CD4-positive, alpha-beta T cell treated with Interleukin-6 for 4 hours (primary cell): ENCODE data around the gene TLR3.
A peak's percentile ranks its signal among the peaks of the same experiment; 100 is the strongest.
"Not testable (repeated sequence)": the region's sequence is repeated elsewhere in the genome, so short reads cannot be mapped to it uniquely, and the experiment has no call there.

Source experiments
- DNase-seq: peaks from one replicate; pipeline ENCODE4 v3.0.0-alpha.2; 2020; ENCODE audit warnings: mixed read lengths

TLR3 gene

DNA sequence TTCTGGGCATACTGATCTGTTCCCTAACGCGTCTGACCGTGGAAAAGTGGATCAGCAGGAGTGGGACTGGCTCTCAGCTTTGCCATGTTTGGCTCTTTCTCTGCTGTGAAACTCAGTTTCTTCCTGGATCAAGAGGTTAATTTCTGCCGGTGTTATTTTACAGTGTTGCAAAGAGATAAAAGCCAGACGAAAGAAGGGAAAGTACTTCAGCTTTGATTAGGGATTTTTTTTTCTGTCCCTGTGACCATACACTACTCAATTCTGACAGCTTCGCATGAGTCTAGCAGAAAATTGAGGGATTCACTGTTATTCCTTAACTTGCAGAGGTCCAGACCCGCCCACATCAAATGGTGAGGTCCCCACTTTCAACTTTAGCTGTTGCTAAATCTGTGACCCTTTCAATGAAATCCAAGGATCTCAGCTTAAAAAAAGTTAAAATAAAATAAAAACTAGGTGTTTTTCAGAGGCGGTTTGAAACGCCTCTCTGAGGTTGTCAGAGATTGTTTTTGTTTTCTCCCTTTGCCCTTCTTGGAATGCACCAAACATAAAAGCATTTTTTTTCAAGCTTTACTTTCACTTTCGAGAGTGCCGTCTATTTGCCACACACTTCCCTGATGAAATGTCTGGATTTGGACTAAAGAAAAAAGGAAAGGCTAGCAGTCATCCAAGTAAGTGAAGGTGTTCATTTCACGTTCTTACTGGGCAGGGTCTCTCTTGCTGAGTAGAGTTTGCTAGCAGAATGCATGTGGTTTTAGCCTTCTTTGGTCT is at the start of gene TLR3:
Gene TLR3 (plus strand): TSS at position 576 of the 768 bp plus-strand sequence. CDS start 7,464 bp downstream, outside the sequence.
- no peak for DNase-seq

DNA sequence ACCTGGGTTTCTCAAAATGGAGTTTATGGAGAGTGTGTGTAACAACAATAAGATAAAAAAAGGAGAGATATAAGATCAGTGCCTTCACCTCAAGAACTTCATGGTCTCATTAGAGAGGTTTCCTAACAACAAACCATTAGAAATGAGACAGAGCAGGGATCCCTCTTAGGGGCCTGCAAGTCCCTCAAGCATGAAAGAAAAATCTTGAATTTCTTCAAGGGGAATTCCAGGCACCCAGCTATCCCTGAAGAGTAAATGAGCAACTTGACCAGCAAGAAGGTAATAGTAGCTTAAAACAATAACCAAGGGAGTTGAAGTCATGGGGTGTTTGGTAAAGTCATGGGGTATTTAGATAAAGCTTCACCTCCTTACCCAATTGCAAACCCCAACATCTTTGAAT is 49.7 kb upstream of the TLR3 start:
- DNase-seq = no peak

DNA sequence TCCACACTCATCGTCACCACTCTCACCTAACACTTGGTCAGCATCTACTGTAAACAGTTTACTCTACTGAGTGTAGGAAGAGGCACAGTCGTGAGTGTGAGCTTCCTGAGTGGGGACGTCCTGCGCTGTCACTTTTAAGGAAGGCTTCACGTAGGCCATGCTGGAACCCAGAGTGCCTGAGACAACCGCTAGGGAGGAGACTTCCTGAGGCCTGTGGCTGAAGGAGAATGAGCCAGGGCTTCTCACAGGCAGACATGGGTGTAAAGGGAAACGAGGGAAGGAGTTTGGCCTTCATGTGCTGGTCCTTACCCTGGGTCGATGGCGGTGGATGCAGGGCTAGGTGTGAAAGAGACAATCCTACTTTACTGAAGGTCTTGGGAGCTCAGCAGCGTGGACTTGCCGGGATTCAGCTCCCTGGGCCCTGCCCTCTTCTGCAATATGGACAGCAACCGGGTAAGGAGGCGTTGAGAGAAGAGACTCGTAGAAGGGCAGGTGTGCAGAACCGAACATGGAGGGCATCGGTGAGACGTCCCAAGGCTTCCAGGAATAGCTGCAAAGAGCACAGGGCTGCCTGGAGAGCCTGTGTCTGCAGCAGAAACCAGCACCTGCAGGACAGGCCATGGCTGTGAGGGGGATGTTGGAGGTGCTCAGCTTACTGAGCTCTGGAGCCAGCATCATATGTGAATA is 48.7 kb upstream of the TLR3 start:
- DNase-seq = no peak

DNA sequence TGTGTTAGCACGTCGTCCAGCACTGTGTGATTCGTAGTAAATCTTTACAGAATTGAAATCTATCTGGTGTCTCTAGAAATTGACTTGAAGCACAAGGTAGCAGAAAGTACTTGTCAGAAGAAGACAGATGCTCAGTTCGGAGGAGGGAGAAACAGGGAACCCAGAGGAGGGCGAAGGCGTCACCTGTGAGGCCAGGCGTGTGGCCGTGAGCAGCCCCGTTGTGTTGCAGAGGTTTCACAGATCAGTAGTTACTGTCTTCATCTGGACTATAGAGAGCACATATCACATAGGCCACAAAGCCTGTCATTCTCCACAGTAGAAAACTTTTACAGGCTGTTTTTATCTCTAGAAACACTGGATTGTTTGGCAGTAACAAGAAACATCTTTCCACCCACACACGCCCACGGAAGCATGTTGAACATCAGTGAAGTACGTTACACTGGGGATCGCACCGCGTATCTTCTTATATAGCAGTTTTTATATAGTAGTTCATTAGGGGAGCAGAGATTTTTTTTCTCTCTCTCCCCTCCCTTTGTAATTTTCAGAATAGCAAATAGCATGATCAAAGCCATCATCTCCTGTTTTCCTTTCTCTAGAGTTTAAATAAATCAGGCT is 48.1 kb upstream of the TLR3 start:
- DNase-seq = no peak

DNA sequence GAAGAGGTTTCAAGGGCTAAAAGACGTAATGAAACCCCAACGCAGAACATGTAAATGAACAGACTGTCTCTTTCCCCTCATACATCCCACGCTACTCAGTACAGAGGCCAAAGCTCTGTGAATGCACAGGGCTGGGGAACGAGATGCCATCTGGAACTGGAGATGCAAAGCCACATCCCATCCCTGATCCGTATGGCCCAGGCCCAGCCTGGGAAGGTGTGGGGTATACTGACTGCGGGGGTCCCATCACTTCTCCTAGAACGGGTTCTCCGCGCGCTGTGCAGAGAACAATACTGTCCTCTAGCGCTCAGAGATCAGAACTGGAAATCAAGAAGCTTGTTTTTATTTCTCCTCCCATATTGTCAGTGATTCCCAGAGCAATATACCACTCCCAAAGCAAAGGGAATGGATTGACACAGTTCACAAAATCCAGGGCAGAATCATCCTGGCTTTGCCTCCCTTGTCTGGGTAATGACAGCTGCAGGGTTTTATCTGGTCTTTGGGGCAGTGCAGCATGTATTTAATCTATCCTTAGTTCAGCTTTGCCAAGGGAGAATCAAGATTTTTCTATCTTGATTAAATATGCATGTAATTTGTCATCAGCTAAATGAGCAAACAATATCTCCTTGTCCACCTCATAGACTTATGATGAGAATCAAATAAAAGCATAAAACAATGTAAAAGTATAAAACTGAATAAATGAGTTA is 47.3 kb upstream of the TLR3 start:
- no peak for DNase-seq

DNA sequence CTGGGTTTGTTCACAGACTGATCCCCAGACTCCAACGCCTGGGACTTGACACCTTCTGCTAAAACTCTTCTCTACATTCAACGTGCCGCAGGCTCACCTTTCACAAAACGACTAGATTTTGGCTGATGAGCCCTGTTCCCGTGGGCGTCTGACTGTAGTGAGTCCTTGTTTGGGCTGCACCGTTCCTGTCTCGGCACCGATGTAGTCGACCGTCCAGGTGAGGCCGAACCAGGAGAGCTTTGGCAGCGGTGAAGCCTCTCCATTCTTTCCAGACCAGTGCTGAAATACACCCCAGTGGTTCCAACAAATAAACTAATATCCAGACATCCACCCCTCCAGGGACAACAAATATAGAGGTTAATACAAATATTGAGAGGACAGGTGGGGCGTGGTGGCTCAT is 45.0 kb upstream of the TLR3 start:
- DNase-seq = no peak

DNA sequence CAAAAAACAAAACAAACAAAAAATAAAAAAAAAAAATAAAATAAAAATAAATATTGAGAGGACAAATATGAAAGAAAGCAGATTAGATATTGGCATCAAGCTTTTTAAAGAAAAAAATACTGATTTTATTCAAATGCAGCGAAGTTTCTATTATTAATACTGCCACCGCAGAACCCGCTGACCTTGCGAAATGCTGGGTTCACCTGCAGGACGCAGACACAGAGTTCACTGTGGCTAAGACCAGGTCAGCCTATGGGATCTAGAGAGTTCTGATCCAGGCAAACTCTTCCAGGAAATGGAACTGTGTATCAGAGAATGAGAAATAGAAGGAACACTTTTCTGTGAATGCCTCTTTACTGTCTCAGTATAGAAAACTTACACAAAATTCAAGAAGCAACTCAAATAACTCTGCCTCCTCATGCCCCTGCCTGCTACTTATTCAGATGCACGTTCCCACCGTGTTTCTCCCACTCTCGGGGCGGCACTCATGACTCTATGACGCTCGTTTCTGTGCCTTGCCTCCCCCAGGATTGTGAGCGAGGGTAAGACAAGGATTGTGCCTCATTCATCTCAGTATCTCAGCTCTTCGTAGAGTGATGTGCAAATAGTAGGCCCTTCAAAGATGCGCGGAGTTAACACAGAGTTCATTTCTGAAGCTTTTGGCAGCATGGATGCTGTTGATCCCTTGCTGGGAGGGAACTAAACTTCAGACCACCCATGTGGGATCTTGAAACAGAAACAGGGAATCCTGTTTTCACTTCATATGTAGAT is 44.1 kb upstream of the TLR3 start:
- DNase-seq = no peak

DNA sequence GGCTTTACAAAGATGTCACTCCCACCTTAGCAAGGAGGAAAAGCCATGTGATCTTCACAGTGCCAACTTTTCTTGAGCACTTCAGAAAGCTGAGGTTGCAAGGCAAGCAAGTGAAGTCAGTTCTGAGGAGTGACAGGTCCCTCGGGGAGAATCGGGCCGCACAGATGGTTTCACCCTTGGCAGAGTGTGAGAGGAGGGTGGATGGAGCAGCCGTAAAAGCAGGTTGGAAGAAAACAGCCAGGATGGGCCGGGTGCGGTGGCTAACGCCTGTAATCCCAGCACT is 43.6 kb upstream of the TLR3 start:
- no peak for DNase-seq

DNA sequence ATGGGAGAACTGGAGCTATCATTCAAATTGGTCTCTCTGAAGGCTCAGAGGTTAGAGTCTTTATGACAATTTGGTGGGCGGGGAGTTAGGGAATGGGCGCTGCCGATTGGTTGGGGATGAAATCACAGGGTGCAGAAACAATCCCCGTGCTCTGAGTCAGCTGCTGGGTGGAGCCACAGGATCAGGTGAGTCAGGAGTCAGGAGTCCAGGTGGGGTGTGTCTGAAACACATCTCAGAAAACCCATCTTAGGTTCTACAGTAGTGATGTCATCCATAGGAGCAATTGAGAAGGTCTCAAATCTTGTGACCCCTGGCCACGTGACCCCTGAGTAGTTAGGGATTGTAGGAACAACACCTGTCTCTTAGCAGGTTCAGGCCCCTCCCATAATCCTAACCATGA is 41.6 kb upstream of the TLR3 start:
- DNase-seq = no peak

DNA sequence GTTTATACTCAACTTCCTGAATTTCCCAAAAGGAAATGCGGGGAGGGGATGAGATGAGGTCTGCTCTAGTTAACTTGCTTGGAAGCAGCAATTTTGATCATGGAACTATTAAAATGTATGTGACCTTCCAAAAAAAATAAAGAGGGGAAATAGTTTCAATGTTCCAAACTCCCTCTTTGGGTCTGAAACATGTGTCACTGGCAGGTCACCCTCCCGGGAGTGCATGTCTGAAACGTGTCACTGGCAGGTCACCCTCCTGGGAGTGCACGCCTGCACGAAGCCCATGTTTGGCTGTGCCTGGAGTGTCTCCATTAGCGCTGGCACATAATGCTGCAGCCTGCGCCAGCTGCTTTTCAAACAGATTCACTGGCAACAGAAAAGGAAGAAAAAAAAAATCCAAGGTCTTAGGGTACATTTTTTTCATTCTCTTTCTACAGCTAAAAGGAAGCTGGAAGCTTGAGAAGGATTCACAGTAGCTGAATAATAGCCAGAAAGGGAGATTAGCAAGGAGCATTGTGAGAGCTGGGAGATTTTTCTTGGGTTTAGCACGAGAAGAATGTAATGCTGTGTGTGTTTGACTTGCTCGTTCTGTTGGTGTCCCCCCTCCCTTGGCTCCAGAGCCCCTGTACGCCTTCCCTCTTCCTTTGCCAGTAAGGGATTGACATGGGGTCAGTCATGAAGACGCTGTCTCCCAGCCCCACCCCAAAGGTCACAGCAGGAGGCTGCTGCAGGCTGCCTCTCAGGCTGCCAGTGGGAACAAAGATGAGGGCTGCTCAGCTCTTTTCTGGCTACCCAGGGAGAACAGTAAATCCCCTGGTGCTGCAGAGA is 39.2 kb upstream of the TLR3 start:
- no peak for DNase-seq

DNA sequence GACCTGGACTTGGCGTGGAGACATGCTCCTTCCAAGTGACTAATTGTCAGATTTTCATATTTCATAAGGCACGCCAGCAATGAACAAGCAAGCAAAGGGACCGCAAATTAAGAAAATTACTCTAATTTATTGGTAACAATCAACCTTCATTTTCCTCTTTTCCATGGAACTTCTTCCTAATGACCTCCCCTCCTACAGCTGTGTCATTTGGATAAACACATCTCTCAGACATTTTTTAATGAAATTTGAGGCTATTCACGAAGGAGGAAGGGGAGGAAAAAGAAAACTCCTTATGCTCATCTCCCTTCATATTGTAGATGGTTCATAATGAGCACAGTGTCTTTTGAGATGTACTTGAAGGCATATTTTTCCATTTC is 38.6 kb upstream of the TLR3 start:
- no peak for DNase-seq

DNA sequence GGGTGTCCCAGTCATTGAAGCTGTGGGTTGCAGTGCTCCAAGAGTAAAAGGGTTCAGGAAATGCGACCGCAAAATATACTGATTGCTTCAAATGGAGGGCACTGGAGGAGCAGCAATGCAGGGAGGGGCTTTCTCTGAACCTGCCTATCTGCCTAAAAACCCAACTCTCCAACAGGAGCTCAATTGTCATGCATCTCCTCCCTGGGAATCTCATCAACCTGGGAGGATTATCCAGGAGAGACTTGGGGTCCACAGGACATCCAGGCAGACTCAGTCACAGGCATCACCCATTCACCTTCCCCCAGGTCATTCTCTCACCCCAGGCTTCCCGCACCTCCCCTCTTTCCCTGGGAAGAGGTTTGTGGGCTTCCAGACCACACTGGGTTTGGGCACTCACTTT is 38.2 kb upstream of the TLR3 start:
- DNase-seq = no peak

DNA sequence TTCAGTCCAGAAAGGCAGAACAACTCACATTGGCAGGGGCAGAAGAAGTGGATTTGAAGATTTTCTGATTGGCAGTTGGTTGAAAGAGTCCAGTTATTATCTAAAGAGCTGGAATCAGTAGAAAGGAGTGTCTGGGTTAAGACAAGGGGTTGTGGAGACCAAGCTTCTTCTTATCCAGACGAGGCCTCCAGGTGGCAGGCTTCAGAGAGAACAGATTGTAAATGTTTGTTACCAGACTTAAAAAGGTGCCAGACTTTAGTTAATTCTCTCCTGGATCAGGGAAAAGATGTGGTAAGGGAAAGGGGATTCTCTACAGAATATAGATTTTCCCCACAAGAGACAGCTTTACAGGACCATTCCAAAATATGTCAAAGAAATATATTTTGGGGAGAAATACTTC is 36.7 kb upstream of the TLR3 start:
- no peak for DNase-seq

DNA sequence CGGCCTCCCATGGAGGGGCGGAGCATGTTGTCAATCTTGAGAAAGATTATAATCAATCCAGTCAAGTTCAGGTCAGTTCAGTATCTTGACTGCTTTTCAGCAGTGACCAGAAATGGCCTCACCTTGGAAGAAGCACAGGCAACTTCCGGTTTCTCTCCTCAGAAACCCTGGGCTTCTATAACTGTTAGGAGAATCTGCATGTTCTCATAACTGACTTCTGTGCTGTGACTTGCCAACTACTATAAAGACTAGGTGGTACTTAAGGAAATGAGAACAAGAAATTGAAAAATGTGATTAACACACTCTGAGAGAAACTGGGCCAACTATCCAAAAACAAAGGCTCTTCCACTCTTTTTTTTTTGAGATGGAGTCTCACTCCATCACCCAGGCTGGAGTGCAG is 35.9 kb upstream of the TLR3 start:
- DNase-seq = no peak

DNA sequence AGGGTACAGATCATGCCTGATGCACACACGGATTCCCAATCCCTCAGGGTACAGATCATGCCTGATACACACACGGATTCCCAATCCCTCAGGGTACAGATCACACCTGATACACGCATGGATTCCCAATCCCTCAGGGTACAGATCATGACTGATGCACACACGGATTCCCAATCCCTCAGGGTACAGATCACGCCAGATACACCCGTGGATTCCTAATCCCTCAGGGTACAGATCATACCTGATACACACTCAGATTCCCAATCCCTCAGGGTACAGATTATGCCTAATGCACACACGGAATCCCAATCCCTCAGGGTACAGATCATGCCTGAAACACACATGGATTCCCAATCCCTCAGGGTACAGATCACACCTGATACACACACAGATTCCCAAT is 34.3 kb upstream of the TLR3 start:
- DNase-seq = not testable (repeated sequence)

DNA sequence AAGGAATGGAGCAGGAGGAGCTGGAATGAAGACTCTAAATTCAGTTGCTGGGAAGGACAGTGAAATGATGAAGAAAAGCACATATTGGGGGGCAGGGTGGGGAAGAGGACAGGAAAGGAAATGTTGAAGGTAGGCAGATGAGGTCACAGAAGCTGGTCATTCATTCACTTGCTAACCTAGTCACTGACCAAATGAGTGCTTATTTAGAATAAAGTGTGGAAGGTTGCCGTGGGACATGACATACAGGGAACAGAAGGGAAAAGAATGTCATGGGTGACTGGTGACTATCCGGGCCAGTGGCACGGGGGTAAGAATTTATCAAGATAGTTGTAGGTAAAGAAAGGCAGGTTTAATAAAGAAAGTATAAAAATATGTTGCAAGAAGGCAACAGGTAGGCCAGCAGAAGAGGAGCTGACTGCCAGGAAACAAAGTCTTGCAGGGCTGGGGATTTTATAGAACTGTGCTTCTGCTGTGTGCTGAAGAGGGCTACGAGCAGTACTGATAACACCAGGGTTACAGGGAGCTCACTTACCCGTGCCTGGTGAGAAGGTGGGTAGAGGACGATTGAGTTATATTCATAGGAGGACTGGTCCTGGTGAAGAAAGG is 31.9 kb upstream of the TLR3 start:
- no peak for DNase-seq

DNA sequence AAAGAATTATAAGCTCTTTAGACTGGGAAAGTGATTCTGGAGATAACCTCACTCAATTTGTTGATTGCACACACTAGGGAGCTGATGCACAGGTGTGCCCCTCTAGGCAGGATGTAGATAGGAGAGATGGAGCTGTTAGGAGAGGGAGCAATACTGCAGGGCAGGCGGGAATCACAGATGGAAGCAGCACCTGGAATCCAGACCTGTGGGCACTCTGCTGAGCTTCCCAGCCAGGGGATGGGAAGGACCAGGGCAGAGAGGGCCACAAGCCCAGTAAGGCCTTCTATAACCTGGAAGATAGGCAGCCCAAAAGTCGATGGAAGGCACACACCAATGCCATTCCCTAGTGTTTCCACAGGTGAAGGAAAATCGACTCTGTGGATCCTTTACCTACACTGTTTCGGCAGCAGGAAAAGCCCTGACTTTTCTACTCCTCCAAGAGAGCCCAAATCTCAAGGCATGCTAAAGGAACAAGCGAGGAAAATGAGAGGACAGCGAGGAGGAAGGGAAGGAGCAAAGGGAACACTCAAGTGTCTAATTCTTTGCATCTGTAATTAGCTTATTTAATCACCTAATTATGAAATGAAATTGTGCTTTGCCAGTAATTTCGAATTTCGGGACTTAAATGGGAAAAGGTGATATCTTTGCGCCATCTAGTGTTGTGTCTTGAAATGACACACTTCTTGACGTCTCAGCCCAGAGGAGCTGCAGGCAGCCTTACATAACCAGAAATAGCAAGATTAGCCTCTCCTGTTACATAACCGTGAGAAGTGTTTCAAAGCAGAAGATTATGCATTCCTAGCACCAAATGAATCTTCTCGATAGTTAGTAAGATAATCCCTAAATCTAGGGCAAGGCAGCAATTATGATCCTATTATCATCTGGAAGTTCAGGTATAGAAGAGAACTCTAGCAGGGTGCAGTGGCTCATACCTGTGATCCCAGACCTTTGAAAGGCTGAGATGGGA is 31.0 kb upstream of the TLR3 start:
- peak; percentile 12 for DNase-seq

DNA sequence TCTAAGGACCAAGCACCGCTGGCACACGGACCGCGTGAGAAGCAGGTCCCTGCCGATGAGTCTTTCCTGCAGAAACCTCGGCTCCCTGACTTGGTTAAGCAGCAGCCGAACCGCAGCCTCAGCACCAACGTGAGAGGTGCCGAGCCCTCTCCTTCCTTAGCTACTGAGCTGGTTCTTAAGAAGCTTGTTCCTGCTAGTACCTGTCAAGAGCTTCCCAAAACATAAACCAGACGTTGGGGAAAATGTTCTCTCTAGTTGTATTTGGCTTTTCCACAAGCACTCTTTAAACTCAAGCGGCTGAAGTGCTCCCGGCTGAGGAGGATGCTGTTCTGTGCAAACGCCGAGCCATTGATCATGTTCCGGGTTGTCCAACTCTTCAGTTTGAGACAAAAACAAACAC is 29.3 kb upstream of the TLR3 start:
- DNase-seq = no peak

DNA sequence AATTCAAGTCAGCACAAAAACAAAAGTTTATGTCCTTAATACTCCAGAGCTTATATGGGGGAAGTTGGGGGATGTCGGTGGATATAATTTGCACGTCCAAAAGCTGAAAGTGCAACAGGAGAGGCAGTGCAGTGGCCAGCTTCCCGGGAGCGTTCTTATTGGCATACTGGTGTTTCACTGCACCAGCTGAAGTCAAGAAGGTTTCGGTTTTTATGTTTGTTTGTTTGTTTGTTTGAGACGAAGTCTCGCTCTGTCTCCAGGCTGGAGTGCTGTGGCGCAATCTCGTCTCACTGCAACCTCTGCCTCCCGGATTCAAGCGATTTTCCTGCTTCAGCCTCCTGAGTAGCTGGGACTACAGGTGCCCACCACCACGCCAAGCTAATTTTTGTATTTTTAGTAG is 28.6 kb upstream of the TLR3 start:
- no peak for DNase-seq

DNA sequence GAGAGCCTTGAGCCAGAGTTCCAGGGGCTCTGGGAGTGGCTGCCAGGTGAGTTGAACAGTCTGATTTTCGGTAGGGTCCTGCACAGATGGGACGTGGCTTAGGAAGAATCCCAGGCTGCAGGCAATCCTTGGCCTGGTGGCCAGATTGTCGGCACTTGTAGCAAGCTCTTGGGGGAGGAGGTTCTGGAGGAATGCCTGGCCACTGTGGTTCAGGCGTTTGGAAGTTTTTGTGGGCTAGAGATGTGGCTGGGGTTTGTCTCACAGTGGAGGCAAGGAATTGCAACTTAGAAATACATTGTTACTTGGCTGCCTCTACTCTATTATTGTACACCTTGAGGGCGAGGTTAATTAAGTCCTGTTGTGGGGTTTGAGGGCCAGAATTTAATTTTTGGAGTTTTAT is 21.5 kb upstream of the TLR3 start:
- not testable (repeated sequence) for DNase-seq
